HCEC 1CT (cell line): Measurements from ENCODE around the gene PAX6.

Source experiments
- DNase-seq: peaks from one replicate; pipeline ENCODE4 v3.0.0-alpha.2; 2017

Gene PAX6

GRCh38 chr11:31822175-31822926 is 11.2 kb upstream of the PAX6 start:
- DNase-seq: no peak

GRCh38 chr11:31821766-31822165 is 10.6 kb upstream of the PAX6 start:
- DNase-seq: no peak

GRCh38 chr11:31821235-31821764 is 10.2 kb upstream of the PAX6 start:
- no peak for DNase-seq

- no peak for DNase-seq
Measured at GRCh38 chr11:31820438-31820818, 9.3 kb upstream of the PAX6 start.

GRCh38 chr11:31819621-31820437 is 8.7 kb upstream of the PAX6 start:
- no peak for DNase-seq

- no peak for DNase-seq
Measured at GRCh38 chr11:31818874-31819331, 7.8 kb upstream of the PAX6 start.

- no peak for DNase-seq
Measured at GRCh38 chr11:31818425-31818755, 7.3 kb upstream of the PAX6 start.

- DNase-seq: no peak
Measured at GRCh38 chr11:31817621-31818424, 6.7 kb upstream of the PAX6 start.

- no peak for DNase-seq
Measured at GRCh38 chr11:31817054-31817620, 6.0 kb upstream of the PAX6 start.

GRCh38 chr11:31816468-31817053 is 5.4 kb upstream of the PAX6 start:
- no peak for DNase-seq

GRCh38 chr11:31815711-31816467 is 4.8 kb upstream of the PAX6 start:
- no peak for DNase-seq

- DNase-seq: no peak
Measured at GRCh38 chr11:31814176-31814868, 3.2 kb upstream of the PAX6 start.

- no peak for DNase-seq
Measured at GRCh38 chr11:31813391-31814175, 2.5 kb upstream of the PAX6 start.

GRCh38 chr11:31812383-31813381 is 1.6 kb upstream of the PAX6 start:
- no peak for DNase-seq

- DNase-seq: no peak
Measured at GRCh38 chr11:31809857-31810778, 1.0 kb downstream of the PAX6 start.

- no peak for DNase-seq
Measured at GRCh38 chr11:31809541-31809856, 1.6 kb downstream of the PAX6 start.

- no peak for DNase-seq
Measured at GRCh38 chr11:31808721-31809540, 2.2 kb downstream of the PAX6 start.
